Measurements from ENCODE around the gene PRTG.

DNA sequence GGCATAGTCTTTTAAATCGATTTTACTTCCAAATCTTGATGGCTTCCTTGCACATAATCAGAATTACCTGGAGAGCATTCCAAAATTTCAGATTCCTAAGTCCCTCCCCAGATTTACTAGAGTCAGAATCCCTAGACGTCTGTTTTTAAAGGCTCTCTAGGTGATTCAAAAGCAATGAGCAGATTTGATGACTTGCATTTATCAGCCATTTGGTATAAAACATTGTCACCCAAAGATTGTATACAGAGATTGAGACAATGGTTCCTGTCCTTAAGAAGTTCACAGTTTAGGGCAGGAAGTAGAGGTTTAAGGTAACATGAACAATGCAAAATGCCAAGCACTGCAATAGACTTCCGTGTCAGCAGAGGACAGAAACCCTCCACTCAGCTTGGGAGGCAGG, 152.2 kb downstream of the PRTG start:
- TF ChIP-seq, protein P1, sequence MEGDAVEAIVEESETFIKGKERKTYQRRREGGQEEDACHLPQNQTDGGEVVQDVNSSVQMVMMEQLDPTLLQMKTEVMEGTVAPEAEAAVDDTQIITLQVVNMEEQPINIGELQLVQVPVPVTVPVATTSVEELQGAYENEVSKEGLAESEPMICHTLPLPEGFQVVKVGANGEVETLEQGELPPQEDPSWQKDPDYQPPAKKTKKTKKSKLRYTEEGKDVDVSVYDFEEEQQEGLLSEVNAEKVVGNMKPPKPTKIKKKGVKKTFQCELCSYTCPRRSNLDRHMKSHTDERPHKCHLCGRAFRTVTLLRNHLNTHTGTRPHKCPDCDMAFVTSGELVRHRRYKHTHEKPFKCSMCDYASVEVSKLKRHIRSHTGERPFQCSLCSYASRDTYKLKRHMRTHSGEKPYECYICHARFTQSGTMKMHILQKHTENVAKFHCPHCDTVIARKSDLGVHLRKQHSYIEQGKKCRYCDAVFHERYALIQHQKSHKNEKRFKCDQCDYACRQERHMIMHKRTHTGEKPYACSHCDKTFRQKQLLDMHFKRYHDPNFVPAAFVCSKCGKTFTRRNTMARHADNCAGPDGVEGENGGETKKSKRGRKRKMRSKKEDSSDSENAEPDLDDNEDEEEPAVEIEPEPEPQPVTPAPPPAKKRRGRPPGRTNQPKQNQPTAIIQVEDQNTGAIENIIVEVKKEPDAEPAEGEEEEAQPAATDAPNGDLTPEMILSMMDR (IDR thresholded peaks at IDR 0.05; ENCODE audit: extremely low read depth in 1 of 2, insufficient read depth in 1 of 2, low read depth in 1 of 2, low read length in 2 of 2), result no peak
- TF ChIP-seq EZH2 (IDR thresholded peaks at IDR 0.05; ENCODE audit: borderline replicate concordance, low read depth, low read length, severe bottlenecking), result no peak
- TF ChIP-seq POLR2A (IDR thresholded peaks at IDR 0.05; ENCODE audit: low read depth, low read length), result no peak
- no peak for TF ChIP-seq POLR2AphosphoS5 (IDR thresholded peaks at IDR 0.05; ENCODE audit: insufficient read depth, low read depth, low read length)

Measured in endothelial cell of umbilical vein (primary cell).